WERI-Rb-1 (cell line): ENCODE data around the gene CLEC16A.

Experiments
- DNase-seq: peaks from one replicate; pipeline ENCODE4 v3.0.0-alpha.2; 2020
- H3K27ac ChIP-seq: fragments of 250-450 bp; sonication (Bioruptor Pico); 2 replicates; pipeline ENCODE4 v1.5.1; 2020; ENCODE audit warnings: mild to moderate bottlenecking, moderate library complexity
- H3K27me3 ChIP-seq: fragments of 250-450 bp; sonication (Bioruptor Pico); 2 replicates; pipeline ENCODE4 v1.5.1; 2021; ENCODE audit warnings: mild to moderate bottlenecking, low read depth, moderate library complexity; ENCODE audit not compliant: insufficient read depth, severe bottlenecking
- H3K36me3 ChIP-seq: fragments of 250-450 bp; sonication (Bioruptor Pico); 2 replicates; pipeline ENCODE4 v1.5.1; 2020; ENCODE audit warnings: mild to moderate bottlenecking, moderate library complexity
- H3K4me3 ChIP-seq: 2 replicates; pipeline ENCODE4 v1.5.1; 2011; ENCODE audit warnings: low read depth, mild to moderate bottlenecking, control low read depth, low read length
- H3K9me3 ChIP-seq: fragments of 250-450 bp; sonication (Bioruptor Pico); 2 replicates; pipeline ENCODE4 v1.5.1; 2021; ENCODE audit warnings: mild to moderate bottlenecking, moderate library complexity; ENCODE audit not compliant: severe bottlenecking
- TF ChIP-seq, protein P1 (sequence below): IDR thresholded peaks from 2 replicates; pipeline ENCODE4 v1.5.1; 2011; ENCODE audit warnings: low read depth, mild to moderate bottlenecking, control low read depth, inconsistent platforms, low read length

Gene CLEC16A

DNA sequence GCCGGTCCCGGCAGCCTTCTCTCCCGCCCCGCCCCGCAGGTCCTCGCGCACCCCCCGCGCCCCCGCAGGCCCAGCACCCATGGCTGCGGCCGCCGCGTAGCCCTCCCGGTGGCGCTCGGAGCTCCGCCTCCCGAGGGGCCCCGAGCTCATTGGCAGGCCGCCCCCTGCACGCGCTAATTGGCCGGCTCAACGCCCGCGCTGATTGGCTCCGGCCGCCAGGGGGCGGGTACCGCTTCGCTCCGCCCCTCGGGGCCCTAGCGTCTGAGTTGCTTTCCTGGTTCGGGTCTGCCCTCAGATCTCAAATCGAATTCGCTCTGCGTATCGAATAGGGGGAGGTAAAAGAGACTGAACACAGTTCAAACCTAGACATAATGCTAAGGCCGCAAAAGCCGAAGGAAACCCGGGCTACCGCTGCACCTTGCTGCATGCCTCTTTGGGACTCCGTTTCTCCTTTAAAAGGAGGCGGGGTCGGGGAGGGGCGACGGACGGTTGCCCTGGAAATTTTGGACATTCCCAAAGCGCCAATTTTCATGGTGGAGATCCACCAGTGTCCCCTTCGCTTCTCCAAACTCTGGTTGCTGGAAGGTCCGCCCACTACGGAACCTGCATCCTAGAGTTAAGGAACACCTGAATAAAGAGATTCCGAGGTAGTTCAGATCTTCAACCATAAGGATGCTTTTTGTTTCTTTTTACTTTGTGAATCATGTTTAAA lies 1.9 kb upstream of the CLEC16A start, which contains the start of gene DEXI:
TSS of gene DEXI (minus strand) at position 117 of the 712 bp plus-strand sequence. CDS start 463 bp downstream, outside the sequence.
- Histone ChIP-seq H3K36me3 (peaks cover 16% of the 10 kb centered on the region), H3K27ac (peak within 1 kb of the TSS; percentile 50), H3K9me3 (no peaks in the 10 kb centered on the region), H3K4me3 (peak within 1 kb of the TSS; percentile 61), H3K27me3 (no peaks in the 10 kb centered on the region)
- TF ChIP-seq, protein P1, sequence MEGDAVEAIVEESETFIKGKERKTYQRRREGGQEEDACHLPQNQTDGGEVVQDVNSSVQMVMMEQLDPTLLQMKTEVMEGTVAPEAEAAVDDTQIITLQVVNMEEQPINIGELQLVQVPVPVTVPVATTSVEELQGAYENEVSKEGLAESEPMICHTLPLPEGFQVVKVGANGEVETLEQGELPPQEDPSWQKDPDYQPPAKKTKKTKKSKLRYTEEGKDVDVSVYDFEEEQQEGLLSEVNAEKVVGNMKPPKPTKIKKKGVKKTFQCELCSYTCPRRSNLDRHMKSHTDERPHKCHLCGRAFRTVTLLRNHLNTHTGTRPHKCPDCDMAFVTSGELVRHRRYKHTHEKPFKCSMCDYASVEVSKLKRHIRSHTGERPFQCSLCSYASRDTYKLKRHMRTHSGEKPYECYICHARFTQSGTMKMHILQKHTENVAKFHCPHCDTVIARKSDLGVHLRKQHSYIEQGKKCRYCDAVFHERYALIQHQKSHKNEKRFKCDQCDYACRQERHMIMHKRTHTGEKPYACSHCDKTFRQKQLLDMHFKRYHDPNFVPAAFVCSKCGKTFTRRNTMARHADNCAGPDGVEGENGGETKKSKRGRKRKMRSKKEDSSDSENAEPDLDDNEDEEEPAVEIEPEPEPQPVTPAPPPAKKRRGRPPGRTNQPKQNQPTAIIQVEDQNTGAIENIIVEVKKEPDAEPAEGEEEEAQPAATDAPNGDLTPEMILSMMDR: no peak
- DNase-seq: peak; percentile 93

DNA sequence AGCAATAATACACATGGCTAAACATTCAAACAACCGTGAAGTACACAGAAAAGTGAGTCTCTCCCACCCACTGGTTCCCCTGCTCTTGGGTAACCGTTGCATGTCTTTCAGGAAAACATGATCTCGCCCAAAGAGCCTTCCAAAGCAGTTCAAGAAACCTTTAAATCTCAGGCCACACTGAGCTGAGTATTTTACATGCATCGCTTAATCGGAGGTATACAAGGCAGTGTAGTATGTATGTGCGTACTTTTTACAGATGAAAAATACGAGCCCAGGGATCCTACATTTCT lies 1.4 kb upstream of the CLEC16A start:
- Histone ChIP-seq H3K4me3 (peak overlapping the region; percentile 61; the same call in 1 of the 2 replicates), H3K27ac (peak overlapping the region; percentile 50), H3K27me3 (no peaks in the 10 kb centered on the region), H3K36me3 (peaks cover 16% of the 10 kb centered on the region), H3K9me3 (no peaks in the 10 kb centered on the region)
- DNase-seq: no peak
- TF ChIP-seq, protein P1: no peak

DNA sequence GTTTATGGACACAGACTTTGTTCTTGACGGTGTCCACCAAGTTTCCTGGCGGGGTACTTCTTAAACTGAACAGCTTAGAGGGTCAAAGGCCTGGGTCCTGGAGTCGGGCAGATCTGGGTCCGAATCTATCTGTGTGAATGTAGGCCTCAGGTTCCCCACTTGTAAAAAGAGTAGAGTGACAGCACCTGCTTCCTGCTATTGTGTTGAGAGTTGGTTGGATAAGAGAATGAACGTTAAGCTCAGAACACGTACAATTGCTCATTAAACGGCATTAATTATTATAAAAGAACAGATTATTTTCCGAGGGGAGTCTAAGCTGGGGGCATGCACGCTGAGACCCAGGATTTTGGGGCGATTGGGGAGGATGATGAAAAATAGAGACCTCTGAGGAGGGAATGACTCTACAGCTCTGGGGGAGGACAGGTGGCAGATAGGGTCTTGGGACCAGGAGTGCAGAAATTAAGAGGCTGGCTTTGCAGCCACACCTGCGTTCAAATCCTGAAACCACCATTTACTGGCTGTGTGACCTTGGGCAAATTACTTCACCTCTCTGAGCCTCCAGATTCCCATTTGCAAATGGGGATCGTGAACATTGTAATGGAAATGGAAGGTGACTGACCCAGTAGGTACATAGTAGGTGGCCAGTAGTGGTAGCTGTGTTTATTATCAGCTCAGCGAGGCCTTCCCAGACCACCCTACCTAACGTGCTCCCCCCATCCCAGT lies 862 bp downstream of the CLEC16A start:
- TF ChIP-seq, protein P1: no peak
- no peak for DNase-seq
- peak overlapping the region; percentile 71 for H3K4me3 ChIP-seq
- H3K9me3 ChIP-seq: no peaks in the 10 kb centered on the region
- H3K36me3 ChIP-seq: no peaks in the 10 kb centered on the region; the same call in 1 of the 2 replicates
- no peaks in the 10 kb centered on the region for H3K27me3 ChIP-seq
- peak overlapping the region; percentile 74; the same call in 1 of the 2 replicates for H3K27ac ChIP-seq

DNA sequence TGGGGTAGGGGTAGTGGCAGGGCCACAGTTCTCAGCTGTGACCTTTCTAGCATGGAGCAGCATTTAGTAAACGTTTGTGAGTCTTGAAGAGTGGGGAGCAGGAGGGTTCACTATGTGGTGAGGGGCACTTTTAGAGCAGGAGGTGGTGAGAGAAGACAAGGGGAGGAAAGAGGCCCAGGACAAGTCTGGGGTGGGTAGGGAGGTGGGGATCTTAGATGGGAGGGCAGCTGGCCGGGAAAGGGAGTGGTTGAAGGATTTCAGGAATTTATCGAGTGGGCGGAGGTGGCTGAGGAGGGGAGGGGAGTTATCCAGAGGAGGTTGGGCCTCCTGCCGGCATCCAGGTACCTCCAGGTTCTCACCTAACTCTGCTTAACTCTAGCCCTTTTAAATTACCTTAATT lies 1.9 kb downstream of the CLEC16A start:
- Histone ChIP-seq H3K9me3 (no peaks in the 10 kb centered on the region), H3K4me3 (no peak overlapping the region), H3K27me3 (no peaks in the 10 kb centered on the region), H3K27ac (no peak overlapping the region), H3K36me3 (no peaks in the 10 kb centered on the region)
- no peak for DNase-seq
- TF ChIP-seq, protein P1: no peak

DNA sequence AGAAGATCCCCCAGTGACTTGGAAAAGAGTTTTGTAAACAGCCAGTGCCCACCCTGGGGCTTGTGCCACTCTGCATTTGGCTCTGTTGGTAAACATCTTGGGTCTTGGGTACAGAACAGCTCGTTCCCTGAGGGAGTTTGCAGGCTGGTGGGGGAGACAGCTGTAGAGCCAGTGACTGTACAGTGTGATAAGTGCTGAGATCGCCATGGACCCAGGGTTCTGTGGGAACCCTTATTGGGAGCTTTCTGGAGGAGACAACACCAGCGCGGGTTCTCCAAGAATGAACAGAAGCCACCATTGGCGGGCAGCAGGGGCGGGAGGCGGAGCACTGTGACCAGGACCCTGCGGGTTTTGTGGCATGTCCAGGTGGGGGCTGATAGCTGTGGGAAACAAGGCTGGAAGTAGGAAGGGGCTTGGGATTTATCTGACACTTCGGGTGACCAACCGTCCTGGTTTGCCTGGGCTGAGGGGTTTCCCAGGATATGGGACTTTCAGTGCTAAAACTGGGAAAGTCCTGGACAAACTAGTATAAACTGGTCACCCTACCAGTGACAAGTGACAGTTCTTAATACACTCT lies 2.9 kb downstream of the CLEC16A start:
- no peaks in the 10 kb centered on the region for H3K36me3 ChIP-seq
- TF ChIP-seq, protein P1: no peak
- DNase-seq: no peak
- no peaks in the 10 kb centered on the region for H3K9me3 ChIP-seq
- H3K27me3 ChIP-seq: no peaks in the 10 kb centered on the region
- H3K27ac ChIP-seq: no peak overlapping the region
- H3K4me3 ChIP-seq: no peak overlapping the region
